Osteocyte (in vitro differentiated cells): Measurements from ENCODE around the gene PPL. TPM values are rescaled to one million over a fixed set of nuclear protein-coding genes. Genes with fewer than 3 reads are reported as not detected.

ENCODE experiments used
- DNase-seq: peaks from one replicate; pipeline ENCODE4 v3.0.0; 2021; ENCODE audit warnings: mixed read lengths; ENCODE audit not compliant: unreplicated experiment; ENCODE audit errors: extremely low spot score
- H3K27ac Mint-ChIP-seq: one replicate; pipeline ENCODE4 v1.8.0; 2021; ENCODE audit warnings: mild to moderate bottlenecking, mixed read lengths; ENCODE audit not compliant: unreplicated experiment
- H3K27me3 Mint-ChIP-seq: one replicate; pipeline ENCODE4 v1.8.0; 2021; ENCODE audit warnings: mixed read lengths; ENCODE audit not compliant: unreplicated experiment
- H3K36me3 Mint-ChIP-seq: one replicate; pipeline ENCODE4 v1.8.0; 2021; ENCODE audit warnings: mixed read lengths; ENCODE audit not compliant: unreplicated experiment
- H3K4me1 Mint-ChIP-seq: one replicate; pipeline ENCODE4 v1.8.0; 2021; ENCODE audit warnings: mixed read lengths; ENCODE audit not compliant: unreplicated experiment
- H3K4me3 Mint-ChIP-seq: one replicate; pipeline ENCODE4 v1.8.0; 2021; ENCODE audit warnings: mild to moderate bottlenecking, moderate library complexity, mixed read lengths; ENCODE audit not compliant: unreplicated experiment
- H3K9me3 Mint-ChIP-seq: one replicate; pipeline ENCODE4 v1.8.0; 2021; ENCODE audit warnings: mixed read lengths; ENCODE audit not compliant: unreplicated experiment
- total RNA-seq: library from RNA; stranded (reverse); gene quantifications from 2 replicates; pipeline ENCODE4 v1.2.1, GENCODE V29; 2021
- TF ChIP-seq, protein P1 (sequence below): fragments of 200-600 bp; sonication (generic); IDR thresholded peaks from 2 replicates; pipeline ENCODE4 v1.5.0; 2021; ENCODE audit warnings: antibody characterized with exemption, mild to moderate bottlenecking, moderate library complexity

PPL gene
- total RNA-seq, 1 donor from 2014 or later: 10.3 TPM

DNA sequence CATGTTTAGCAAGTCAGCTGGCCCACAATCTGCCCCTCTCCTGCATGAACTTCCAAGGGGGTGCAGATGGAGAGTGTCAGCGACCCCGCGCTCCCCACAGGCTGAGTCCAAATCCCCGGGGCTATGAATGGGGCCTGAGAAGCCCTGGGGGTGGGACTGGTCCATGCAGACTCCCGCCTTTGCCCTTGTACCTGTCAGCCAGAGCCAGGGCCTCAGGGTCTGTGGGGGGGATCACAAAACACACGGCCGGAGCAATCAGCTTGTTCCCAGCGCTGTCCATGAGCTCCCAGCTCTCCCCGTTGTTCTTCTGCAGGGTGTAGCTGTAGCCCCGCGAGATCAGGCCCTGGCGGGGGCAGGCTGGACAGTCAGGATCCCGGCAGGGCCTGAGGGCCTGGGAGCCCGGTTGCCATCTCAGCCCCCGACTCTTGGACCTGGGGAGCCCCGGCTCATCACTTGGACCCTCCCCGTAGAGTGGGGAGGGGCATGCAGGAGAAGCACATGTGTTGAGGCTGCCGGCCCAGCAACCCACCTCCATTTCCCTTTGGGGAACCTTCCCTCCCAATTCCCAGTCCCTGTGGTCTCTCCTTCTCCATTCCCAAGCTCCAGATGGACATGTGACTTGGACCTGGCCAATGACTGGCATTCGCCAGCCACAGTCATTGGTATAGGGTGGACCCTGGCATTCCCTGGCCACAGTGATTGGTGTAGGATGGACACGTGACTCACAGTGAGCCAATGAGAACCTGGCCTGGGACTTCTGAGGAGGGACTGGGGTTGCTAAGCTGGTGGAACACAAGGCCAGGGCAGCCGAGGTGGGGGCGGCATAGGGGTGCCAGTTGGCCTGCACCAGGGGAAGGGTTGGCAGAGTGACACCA is 42.4 kb downstream of the PPL start:
- H3K27ac Mint-ChIP-seq: no peak overlapping the region

DNA sequence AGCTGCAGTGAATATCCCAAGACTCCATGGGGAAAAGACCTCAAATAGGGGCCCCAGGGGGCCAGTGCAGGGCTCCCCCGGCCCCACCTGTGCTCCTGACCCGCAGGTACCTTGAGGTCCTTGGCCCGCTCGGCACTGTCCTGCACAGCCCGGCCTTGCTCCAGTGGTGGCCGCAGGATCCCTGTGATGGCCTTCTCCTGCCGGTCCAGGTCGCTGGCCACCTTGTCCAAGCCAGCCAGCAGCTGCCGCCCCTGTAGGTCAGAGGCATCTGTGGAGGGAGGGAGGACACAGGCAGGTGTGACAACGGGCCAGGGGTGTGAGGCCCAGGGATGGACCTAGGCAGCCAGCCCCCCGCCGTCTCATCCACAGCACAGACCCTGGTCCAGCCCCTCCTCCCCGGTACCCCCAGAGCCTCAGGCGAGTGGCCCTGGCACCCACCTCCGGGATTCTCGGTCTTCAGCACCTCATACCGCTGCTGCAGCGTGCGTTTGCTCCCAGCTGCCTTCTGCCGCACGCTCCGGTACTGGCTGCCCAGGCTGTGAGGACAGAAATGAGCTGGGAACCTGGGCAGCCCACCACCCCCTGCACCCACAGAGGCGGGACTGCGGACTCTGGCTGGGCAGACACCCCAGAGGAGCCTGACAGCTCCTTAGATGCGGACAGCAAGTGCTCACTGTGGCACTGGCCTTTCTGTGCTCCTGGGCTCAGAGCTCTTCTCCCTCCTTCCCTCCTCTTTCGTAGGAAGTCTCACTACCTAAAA is 43.7 kb downstream of the PPL start:
- Mint-ChIP-seq H3K27ac (no peak overlapping the region), H3K27me3 (no peaks in the 10 kb centered on the region), H3K4me1 (peaks cover 9% of the 10 kb centered on the region), H3K36me3 (peaks cover under 1% of the 10 kb centered on the region), H3K9me3 (peaks cover under 1% of the 10 kb centered on the region), H3K4me3 (no peak overlapping the region)
- TF ChIP-seq, protein P1, sequence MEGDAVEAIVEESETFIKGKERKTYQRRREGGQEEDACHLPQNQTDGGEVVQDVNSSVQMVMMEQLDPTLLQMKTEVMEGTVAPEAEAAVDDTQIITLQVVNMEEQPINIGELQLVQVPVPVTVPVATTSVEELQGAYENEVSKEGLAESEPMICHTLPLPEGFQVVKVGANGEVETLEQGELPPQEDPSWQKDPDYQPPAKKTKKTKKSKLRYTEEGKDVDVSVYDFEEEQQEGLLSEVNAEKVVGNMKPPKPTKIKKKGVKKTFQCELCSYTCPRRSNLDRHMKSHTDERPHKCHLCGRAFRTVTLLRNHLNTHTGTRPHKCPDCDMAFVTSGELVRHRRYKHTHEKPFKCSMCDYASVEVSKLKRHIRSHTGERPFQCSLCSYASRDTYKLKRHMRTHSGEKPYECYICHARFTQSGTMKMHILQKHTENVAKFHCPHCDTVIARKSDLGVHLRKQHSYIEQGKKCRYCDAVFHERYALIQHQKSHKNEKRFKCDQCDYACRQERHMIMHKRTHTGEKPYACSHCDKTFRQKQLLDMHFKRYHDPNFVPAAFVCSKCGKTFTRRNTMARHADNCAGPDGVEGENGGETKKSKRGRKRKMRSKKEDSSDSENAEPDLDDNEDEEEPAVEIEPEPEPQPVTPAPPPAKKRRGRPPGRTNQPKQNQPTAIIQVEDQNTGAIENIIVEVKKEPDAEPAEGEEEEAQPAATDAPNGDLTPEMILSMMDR: no peak
- no peak for DNase-seq

More for the DNA sequence above, 42.4 kb downstream of the PPL start:
- TF ChIP-seq, protein P1: no peak
- peaks cover 4% of the 10 kb centered on the region for H3K9me3 Mint-ChIP-seq
- no peaks in the 10 kb centered on the region for H3K27me3 Mint-ChIP-seq
- H3K4me1 Mint-ChIP-seq: peaks cover 9% of the 10 kb centered on the region
- no peak for DNase-seq
- peaks cover 6% of the 10 kb centered on the region for H3K36me3 Mint-ChIP-seq
- no peak overlapping the region for H3K4me3 Mint-ChIP-seq

DNA sequence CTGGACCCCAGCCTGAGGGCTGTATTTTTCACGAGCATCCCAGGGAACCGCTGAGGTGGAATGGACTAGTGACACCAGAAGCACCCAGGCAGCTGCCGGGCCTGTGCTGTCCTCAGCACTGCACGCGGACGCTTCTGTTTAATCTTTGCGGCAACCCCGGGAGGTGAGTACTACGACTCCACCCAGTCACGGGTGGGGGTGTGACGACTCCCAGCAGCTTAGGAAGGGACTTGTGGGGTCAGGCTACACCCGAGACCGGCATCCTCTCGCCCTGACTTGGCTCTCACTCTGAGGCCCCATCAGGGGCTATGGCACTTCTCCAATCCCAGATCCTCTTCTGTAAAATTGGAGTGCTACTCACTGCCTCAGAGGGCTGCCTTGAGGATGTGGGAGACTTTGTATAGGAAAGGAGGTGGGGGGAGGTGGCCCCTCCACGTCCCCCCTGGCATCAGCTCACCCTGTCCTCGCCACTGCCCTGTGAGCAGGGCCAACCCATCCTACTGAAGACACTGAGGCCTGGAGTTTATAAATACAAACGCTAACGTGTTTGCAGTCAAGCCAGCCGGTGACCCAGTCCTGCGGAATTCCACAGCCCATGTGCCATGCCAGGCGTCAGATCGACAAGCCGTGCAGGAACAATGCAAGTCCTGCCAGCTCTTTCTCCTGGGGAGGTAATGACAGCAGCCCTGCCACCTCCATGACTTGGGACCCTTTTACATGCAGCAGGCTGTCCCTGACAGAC is 44.4 kb downstream of the PPL start:
- TF ChIP-seq, protein P1: no peak
- H3K36me3 Mint-ChIP-seq: peaks cover 8% of the 10 kb centered on the region
- no peaks in the 10 kb centered on the region for H3K27me3 Mint-ChIP-seq
- H3K27ac Mint-ChIP-seq: peak overlapping the region; percentile 31
- peaks cover 9% of the 10 kb centered on the region for H3K4me1 Mint-ChIP-seq
- H3K9me3 Mint-ChIP-seq: no peaks in the 10 kb centered on the region
- H3K4me3 Mint-ChIP-seq: no peak overlapping the region
- no peak for DNase-seq

DNA sequence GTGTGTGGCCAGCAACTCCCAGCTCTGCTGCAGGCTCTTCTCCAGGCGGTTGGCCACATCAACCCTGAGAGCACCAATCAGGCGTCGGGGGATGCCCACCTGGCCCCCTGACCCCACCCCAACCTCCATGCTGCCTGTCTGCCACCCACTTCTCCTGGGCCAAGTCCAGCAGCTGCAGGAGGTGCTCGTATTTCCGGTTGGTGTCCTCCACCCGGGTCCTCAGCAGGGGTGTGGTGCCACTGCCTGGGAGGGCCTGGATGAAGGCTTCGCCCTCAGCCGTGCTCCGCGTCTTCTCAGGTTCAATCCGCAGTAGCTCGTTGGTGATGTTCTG is 45.1 kb downstream of the PPL start:
- Mint-ChIP-seq H3K9me3 (no peaks in the 10 kb centered on the region), H3K36me3 (peaks cover 12% of the 10 kb centered on the region), H3K4me1 (peaks cover 9% of the 10 kb centered on the region), H3K27ac (no peak overlapping the region), H3K27me3 (no peaks in the 10 kb centered on the region), H3K4me3 (no peak overlapping the region)
- TF ChIP-seq, protein P1: no peak
- no peak for DNase-seq
